RWPE2 (cell line): ENCODE results near the gene DNMT3A.

Experiments used
- ATAC-seq: fragments of 200-7000 bp; cut with Tn5 transposase; 3 replicates; pipeline ENCODE4 v1.9.1; 2021; ENCODE audit warnings: low read depth
- DNase-seq: peaks from one replicate; pipeline ENCODE4 v3.0.0-alpha.2; 2020; ENCODE audit warnings: low spot score
- H3K27ac ChIP-seq: fragments of 450-650 bp; 2 replicates; pipeline ENCODE4 v1.5.1; 2017; ENCODE audit warnings: mild to moderate bottlenecking; ENCODE audit not compliant: poor library complexity, severe bottlenecking
- H3K27me3 ChIP-seq: fragments of 250-450 bp; sonication (Bioruptor Pico); 2 replicates; pipeline ENCODE4 v1.5.1; 2021; ENCODE audit warnings: mild to moderate bottlenecking, moderate library complexity; ENCODE audit not compliant: insufficient read depth, poor library complexity, severe bottlenecking
- H3K36me3 ChIP-seq: fragments of 250-450 bp; sonication (Bioruptor Pico); 2 replicates; pipeline ENCODE4 v1.5.1; 2020; ENCODE audit warnings: low read depth, mild to moderate bottlenecking, moderate library complexity
- H3K4me1 ChIP-seq: fragments of 250-450 bp; sonication (Bioruptor Pico); 2 replicates; pipeline ENCODE4 v1.5.1; 2021; ENCODE audit warnings: mild to moderate bottlenecking, moderate library complexity; ENCODE audit not compliant: insufficient read depth, poor library complexity, severe bottlenecking
- H3K4me3 ChIP-seq: fragments of 250-450 bp; sonication (Bioruptor Pico); 2 replicates; pipeline ENCODE4 v1.5.1; 2021; ENCODE audit warnings: mild to moderate bottlenecking, moderate library complexity; ENCODE audit not compliant: severe bottlenecking
- H3K9me3 ChIP-seq: fragments of 250-450 bp; sonication (Bioruptor Pico); 2 replicates; pipeline ENCODE4 v1.5.1; 2021; ENCODE audit warnings: mild to moderate bottlenecking, moderate library complexity; ENCODE audit not compliant: severe bottlenecking
- CTCF ChIP-seq: fragments of 450-650 bp; IDR thresholded peaks from one replicate; pipeline ENCODE4 v1.5.1; 2017; ENCODE audit warnings: mild to moderate bottlenecking, moderate library complexity; ENCODE audit not compliant: poor library complexity, severe bottlenecking

The DNMT3A gene

GRCh38 chr2:25314514-25315315 lies 27.0 kb downstream of the DNMT3A start:
- Histone ChIP-seq H3K9me3 (no peaks in the 10 kb centered on the region), H3K4me3 (no peak overlapping the region), H3K27ac (no peak overlapping the region), H3K27me3 (no peaks in the 10 kb centered on the region), H3K4me1 (no peaks in the 10 kb centered on the region), H3K36me3 (no peaks in the 10 kb centered on the region)
- TF ChIP-seq CTCF = no peak
- no peak for ATAC-seq
- DNase-seq = no peak

- TF ChIP-seq CTCF = no peak
- ATAC-seq (no peak), DNase-seq (no peak)
- Histone ChIP-seq H3K4me1 (no peaks in the 10 kb centered on the region), H3K4me3 (no peak overlapping the region), H3K27me3 (no peaks in the 10 kb centered on the region), H3K36me3 (no peaks in the 10 kb centered on the region), H3K27ac (no peak overlapping the region), H3K9me3 (no peaks in the 10 kb centered on the region)
These were observed 27.8 kb downstream of the DNMT3A start for GRCh38 chr2:25313711-25314513.

GRCh38 chr2:25312958-25313710 lies 28.6 kb downstream of the DNMT3A start:
- Histone ChIP-seq H3K4me3 (no peak overlapping the region), H3K4me1 (no peaks in the 10 kb centered on the region), H3K27ac (no peak overlapping the region), H3K9me3 (no peaks in the 10 kb centered on the region), H3K27me3 (no peaks in the 10 kb centered on the region), H3K36me3 (no peaks in the 10 kb centered on the region)
- no peak for TF ChIP-seq CTCF
- DNase-seq (no peak), ATAC-seq (no peak)

- TF ChIP-seq CTCF = no peak
These were observed 29.7 kb downstream of the DNMT3A start for GRCh38 chr2:25311865-25312575.

More at GRCh38 chr2:25311865-25312575, 29.7 kb downstream of the DNMT3A start:
- Histone ChIP-seq H3K27me3 (no peaks in the 10 kb centered on the region), H3K27ac (no peak overlapping the region), H3K36me3 (no peaks in the 10 kb centered on the region), H3K9me3 (no peaks in the 10 kb centered on the region), H3K4me3 (no peak overlapping the region), H3K4me1 (no peaks in the 10 kb centered on the region)
- DNase-seq (no peak), ATAC-seq (no peak)
